ENCODE results near the gene TBX1. TPM values are rescaled to one million over a fixed set of nuclear protein-coding genes. Genes with fewer than 3 reads are reported as not detected.

Gene TBX1
- total RNA-seq, 5 donors from 2014 or later (not counting 1 experiment from before 2014, with no cell fraction given), result 0.20 TPM; not detected in 4

- DNase-seq (peak in 2 of 35 experiments; percentile 3 to 19), ATAC-seq (replicated peaks in 1 of 4) (no peak)
- POLR2A ChIA-PET, result no interaction called here
- Histone ChIP-seq H3K9me3 (no peaks in the 10 kb centered on the region), H3K4me1 (ENCODE audit: control insufficient read depth in 1 of 2, extremely low read depth in 1 of 2, insufficient read depth in 2 of 2, low read length in 2 of 2) (peaks cover 6 to 19% of the 10 kb centered on the region in 2 experiments), H3K36me3 (ENCODE audit: control insufficient read depth in 2 of 2, extremely low read depth in 1 of 2, insufficient read depth in 1 of 2, low read length in 1 of 2) (peaks cover 0 to 12% of the 10 kb centered on the region in 2 donors), H3K27me3 (replicated peaks in 1 of 2; ENCODE audit: control insufficient read depth in 2 of 2, extremely low read depth in 1 of 2, insufficient read depth in 2 of 2, low read length in 1 of 2) (no peaks in the 10 kb centered on the region), H3K27ac (ENCODE audit: low read length) (no peak overlapping the region), H3K4me3 (ENCODE audit: control insufficient read depth in 1 of 2, extremely low read depth in 1 of 2, low read length in 1 of 2) (no peak overlapping the region)
- CTCF ChIA-PET, result no interaction called here
- Mint-ChIP-seq H3K9me3 (no peaks in the 10 kb centered on the region), H3K27me3 (no peaks in the 10 kb centered on the region), H3K27ac (no peak overlapping the region), H3K36me3 (peaks cover 29% of the 10 kb centered on the region), H3K4me3 (no peak overlapping the region), H3K4me1 (peaks cover 0 to 11% (median 11%) of the 10 kb centered on the region in 3 donors)
- 94% methylated on average over 32 of the region's 36 CpGs for WGBS (ENCODE audit: insufficient coverage)
Measured at GRCh38 chr22:19811811-19812771, 51.5 kb downstream of the TBX1 start.

GRCh38 chr22:19812910-19813309 lies 52.3 kb downstream of the TBX1 start:
- WGBS (ENCODE audit: insufficient coverage), result 91% methylated on average over 7 of the region's 11 CpGs
- no peak overlapping the region for H3K27ac ChIP-seq (ENCODE audit: low read length)
- ATAC-seq (replicated peaks in 1 of 4) (no peak), DNase-seq (no peak)
- peaks cover 6 to 19% of the 10 kb centered on the region in 2 experiments for H3K4me1 ChIP-seq (ENCODE audit: control insufficient read depth in 1 of 2, extremely low read depth in 1 of 2, insufficient read depth in 2 of 2, low read length in 2 of 2)
- ChIA-PET CTCF (no interaction called here), POLR2A (no interaction called here)
- no peak overlapping the region for H3K4me3 ChIP-seq (ENCODE audit: control insufficient read depth in 1 of 2, extremely low read depth in 1 of 2, low read length in 1 of 2)
- Mint-ChIP-seq H3K4me1 (peaks cover 0 to 11% (median 11%) of the 10 kb centered on the region in 3 donors), H3K9me3 (no peaks in the 10 kb centered on the region), H3K4me3 (no peak overlapping the region), H3K27me3 (no peaks in the 10 kb centered on the region), H3K36me3 (peaks cover 29% of the 10 kb centered on the region), H3K27ac (no peak overlapping the region)
- no peaks in the 10 kb centered on the region for H3K9me3 ChIP-seq
- peaks cover 0 to 12% of the 10 kb centered on the region in 2 donors for H3K36me3 ChIP-seq (ENCODE audit: control insufficient read depth in 2 of 2, extremely low read depth in 1 of 2, insufficient read depth in 1 of 2, low read length in 1 of 2)
- H3K27me3 ChIP-seq (replicated peaks in 1 of 2; ENCODE audit: control insufficient read depth in 2 of 2, extremely low read depth in 1 of 2, insufficient read depth in 2 of 2, low read length in 1 of 2), result no peaks in the 10 kb centered on the region

- Mint-ChIP-seq H3K27me3 (no peaks in the 10 kb centered on the region), H3K9me3 (no peaks in the 10 kb centered on the region), H3K36me3 (peaks cover 30% of the 10 kb centered on the region), H3K4me3 (no peak overlapping the region), H3K27ac (no peak overlapping the region), H3K4me1 (peaks cover 0 to 11% (median 11%) of the 10 kb centered on the region in 3 donors)
- 91% methylated on average over 2 of the region's 5 CpGs for WGBS (ENCODE audit: insufficient coverage)
- POLR2A ChIA-PET, result no interaction called here
- ATAC-seq (replicated peaks in 1 of 4) (no peak), DNase-seq (no peak)
- peaks cover 6 to 19% of the 10 kb centered on the region in 2 experiments for H3K4me1 ChIP-seq (ENCODE audit: control insufficient read depth in 1 of 2, extremely low read depth in 1 of 2, insufficient read depth in 2 of 2, low read length in 2 of 2)
- H3K36me3 ChIP-seq (ENCODE audit: control insufficient read depth in 2 of 2, extremely low read depth in 1 of 2, insufficient read depth in 1 of 2, low read length in 1 of 2), result peaks cover 0 to 12% of the 10 kb centered on the region in 2 donors
- no peak overlapping the region for H3K27ac ChIP-seq (ENCODE audit: low read length)
- no peak overlapping the region for H3K4me3 ChIP-seq (ENCODE audit: control insufficient read depth in 1 of 2, extremely low read depth in 1 of 2, low read length in 1 of 2)
- CTCF ChIA-PET, result no interaction called here
- H3K9me3 ChIP-seq, result no peaks in the 10 kb centered on the region
- H3K27me3 ChIP-seq (replicated peaks in 1 of 2; ENCODE audit: control insufficient read depth in 2 of 2, extremely low read depth in 1 of 2, insufficient read depth in 2 of 2, low read length in 1 of 2), result no peaks in the 10 kb centered on the region
Measured at GRCh38 chr22:19814428-19814827, 53.9 kb downstream of the TBX1 start.

GRCh38 chr22:19815093-19815822 lies 54.7 kb downstream of the TBX1 start:
- Mint-ChIP-seq H3K9me3 (no peaks in the 10 kb centered on the region), H3K4me3 (no peak overlapping the region), H3K27ac (no peak overlapping the region), H3K4me1 (peaks cover 0 to 11% (median 9%) of the 10 kb centered on the region in 3 donors), H3K36me3 (peaks cover 30% of the 10 kb centered on the region), H3K27me3 (no peaks in the 10 kb centered on the region)
- WGBS (ENCODE audit: insufficient coverage), result 93% methylated on average over 14 of the region's 18 CpGs
- peaks cover 6 to 12% of the 10 kb centered on the region in 2 experiments for H3K4me1 ChIP-seq (ENCODE audit: control insufficient read depth in 1 of 2, extremely low read depth in 1 of 2, insufficient read depth in 2 of 2, low read length in 2 of 2)
- peaks cover 3 to 9% of the 10 kb centered on the region in 2 donors for H3K36me3 ChIP-seq (ENCODE audit: control insufficient read depth in 2 of 2, extremely low read depth in 1 of 2, insufficient read depth in 1 of 2, low read length in 1 of 2)
- no peak overlapping the region for H3K27ac ChIP-seq (ENCODE audit: low read length)
- H3K9me3 ChIP-seq, result no peaks in the 10 kb centered on the region
- DNase-seq, result peak in 1 of 35 experiments; percentile 2
- ATAC-seq (replicated peaks in 1 of 4), result no peak
- CTCF ChIA-PET, result no interaction called here
- POLR2A ChIA-PET, result no interaction called here
- H3K4me3 ChIP-seq (ENCODE audit: control insufficient read depth in 1 of 2, extremely low read depth in 1 of 2, low read length in 1 of 2), result no peak overlapping the region
- no peaks in the 10 kb centered on the region for H3K27me3 ChIP-seq (replicated peaks in 1 of 2; ENCODE audit: control insufficient read depth in 2 of 2, extremely low read depth in 1 of 2, insufficient read depth in 2 of 2, low read length in 1 of 2)

- no peak overlapping the region for H3K4me3 ChIP-seq (ENCODE audit: control insufficient read depth in 1 of 2, extremely low read depth in 1 of 2, low read length in 1 of 2)
- no peak overlapping the region for H3K27ac ChIP-seq (ENCODE audit: low read length)
- CTCF ChIA-PET, result no interaction called here
- Mint-ChIP-seq H3K27ac (peak overlapping the region in 1 of 2 donors; percentile 51), H3K4me3 (no peak overlapping the region), H3K4me1 (peaks cover 0 to 11% (median 5%) of the 10 kb centered on the region in 3 donors), H3K9me3 (no peaks in the 10 kb centered on the region), H3K27me3 (no peaks in the 10 kb centered on the region), H3K36me3 (peaks cover 30% of the 10 kb centered on the region)
- WGBS (ENCODE audit: insufficient coverage), result 89% methylated on average over 16 of the region's 16 CpGs
- ATAC-seq (replicated peaks in 1 of 4) (no peak), DNase-seq (peak in 2 of 35 experiments; percentile 2 to 12)
- no peaks in the 10 kb centered on the region for H3K9me3 ChIP-seq
- no peaks in the 10 kb centered on the region for H3K27me3 ChIP-seq (replicated peaks in 1 of 2; ENCODE audit: control insufficient read depth in 2 of 2, extremely low read depth in 1 of 2, insufficient read depth in 2 of 2, low read length in 1 of 2)
- H3K36me3 ChIP-seq (ENCODE audit: control insufficient read depth in 2 of 2, extremely low read depth in 1 of 2, insufficient read depth in 1 of 2, low read length in 1 of 2), result peaks cover 3 to 9% of the 10 kb centered on the region in 2 donors
- POLR2A ChIA-PET, result no interaction called here
- peaks cover 2 to 6% of the 10 kb centered on the region in 2 experiments for H3K4me1 ChIP-seq (ENCODE audit: control insufficient read depth in 1 of 2, extremely low read depth in 1 of 2, insufficient read depth in 2 of 2, low read length in 2 of 2)
Measured at GRCh38 chr22:19815823-19816290, 55.3 kb downstream of the TBX1 start.

- Histone ChIP-seq H3K27ac (ENCODE audit: low read length) (no peak overlapping the region), H3K36me3 (ENCODE audit: control insufficient read depth in 2 of 2, extremely low read depth in 1 of 2, insufficient read depth in 1 of 2, low read length in 1 of 2) (peaks cover 3 to 9% of the 10 kb centered on the region in 2 donors), H3K4me3 (ENCODE audit: control insufficient read depth in 1 of 2, extremely low read depth in 1 of 2, low read length in 1 of 2) (no peak overlapping the region), H3K9me3 (no peaks in the 10 kb centered on the region), H3K27me3 (replicated peaks in 1 of 2; ENCODE audit: control insufficient read depth in 2 of 2, extremely low read depth in 1 of 2, insufficient read depth in 2 of 2, low read length in 1 of 2) (no peaks in the 10 kb centered on the region), H3K4me1 (ENCODE audit: control insufficient read depth in 1 of 2, extremely low read depth in 1 of 2, insufficient read depth in 2 of 2, low read length in 2 of 2) (no peaks in the 10 kb centered on the region)
- Mint-ChIP-seq H3K36me3 (peaks cover 30% of the 10 kb centered on the region), H3K4me3 (no peak overlapping the region), H3K27me3 (no peaks in the 10 kb centered on the region), H3K27ac (no peak overlapping the region), H3K9me3 (no peaks in the 10 kb centered on the region), H3K4me1 (peaks cover 0 to 6% (median 0%) of the 10 kb centered on the region in 3 donors)
- ATAC-seq (replicated peaks in 1 of 4) (no peak), DNase-seq (no peak)
- 93% methylated on average over 12 of the region's 14 CpGs for WGBS (ENCODE audit: insufficient coverage)
- POLR2A ChIA-PET, result no interaction called here
- CTCF ChIA-PET, result no interaction called here
Measured at GRCh38 chr22:19816372-19817119, 56.0 kb downstream of the TBX1 start.
